ENCODE results near the gene ITGA8.

GRCh38 chr10:15541376-15541775, 178.3 kb downstream of the ITGA8 start:
- no peak for TF ChIP-seq CTCF (IDR thresholded peaks at IDR 0.05)
- no peak for TF ChIP-seq POLR2AphosphoS5 (IDR thresholded peaks at IDR 0.05; ENCODE audit: insufficient read depth in 1 of 2, low read depth in 1 of 2)
